PC-9 (cell line): Measurements from ENCODE around the gene DPH1.

Source experiments
- CTCF ChIP-seq: fragments of 200-600 bp; sonication (generic); conservative IDR thresholded peaks from 2 replicates; pipeline ENCODE4 v1.6.1; 2017; ENCODE audit warnings: mixed run types, antibody characterized with exemption, mild to moderate bottlenecking, moderate library complexity
- EZH2 ChIP-seq: fragments of 200-600 bp; sonication (generic); IDR thresholded peaks from 2 replicates; pipeline ENCODE4 v1.8.0; 2017; ENCODE audit warnings: antibody characterized with exemption, low read depth

GRCh38 chr17:2089021-2089422, 59.1 kb downstream of the DPH1 start:
- TF ChIP-seq CTCF (no peak), EZH2 (no peak)
